ENCODE data around the gene ITCH. TPM values are rescaled to one million over a fixed set of nuclear protein-coding genes. Genes with fewer than 3 reads are reported as not detected.

ITCH gene
- total and polyA plus RNA-seq, 2 of the 8 experiments (the other 6 are each of a cell fraction or from before 2014, with no cell fraction given), result 3.9 to 45.2 TPM

GRCh38 chr20:34500823-34501222 is 137.8 kb downstream of the ITCH start (continued):
- TF ChIP-seq ATF2 (IDR thresholded peaks at IDR 0.05; ENCODE audit: low read length) (no peak), RNF2 (IDR thresholded peaks at IDR 0.05; ENCODE audit: borderline replicate concordance, low read depth, low read length, missing control alignments, poor library complexity, severe bottlenecking) (no peak), CEBPB (IDR thresholded peaks at IDR 0.05; ENCODE audit: low read depth, low read length) (no peak)
